OCI-LY3 (cell line): ENCODE data around the gene ADAMTS2.

Experiments
- CTCF ChIP-seq: fragments of 200-600, 300-600 bp; sonication (generic); IDR thresholded peaks from 2 replicates; pipeline ENCODE4 v1.5.1; 2014; ENCODE audit warnings: antibody characterized with exemption, low read length, low read depth
- EZH2phosphoT487 ChIP-seq: fragments of 200-600 bp; shearing (Covaris generic); IDR thresholded peaks from 2 replicates; pipeline ENCODE4 v1.6.1; 2018; ENCODE audit warnings: antibody characterized with exemption, mixed run types, low read depth

- no peak for TF ChIP-seq CTCF
- no peak for TF ChIP-seq EZH2phosphoT487
Measured at GRCh38 chr5:179111267-179112207, 233.7 kb downstream of the ADAMTS2 start.
